ENCODE data around the gene SLC2A5.

The SLC2A5 gene

DNA sequence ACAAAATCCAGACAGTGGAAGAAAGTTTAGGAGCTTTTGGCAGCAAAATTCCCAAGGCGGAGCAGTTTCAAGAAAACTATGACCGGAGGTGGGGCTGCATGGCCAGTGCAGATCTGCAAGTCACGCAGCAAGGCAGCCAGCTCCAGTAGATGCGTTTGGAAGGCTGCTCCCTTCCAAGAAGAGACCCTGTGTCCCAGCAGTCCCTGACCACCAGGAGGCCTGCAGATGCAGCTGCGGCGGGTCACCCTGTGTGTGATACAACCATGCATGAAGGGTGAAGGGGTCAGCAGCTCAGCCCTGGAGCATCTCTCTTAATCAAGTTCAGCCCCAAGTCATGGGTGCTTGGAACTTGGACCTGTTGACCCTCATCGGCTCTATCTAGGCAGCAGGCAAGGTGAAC is 30.1 kb upstream of the SLC2A5 start:
- TF ChIP-seq SPI1 (IDR thresholded peaks at IDR 0.05; ENCODE audit: borderline replicate concordance, low read depth) (no peak), GABPA (IDR thresholded peaks at IDR 0.05; ENCODE audit: low read depth) (no peak), POLR2AphosphoS5 (IDR thresholded peaks at IDR 0.05; ENCODE audit: low read depth) (no peak)
- TF ChIP-seq, protein P1, sequence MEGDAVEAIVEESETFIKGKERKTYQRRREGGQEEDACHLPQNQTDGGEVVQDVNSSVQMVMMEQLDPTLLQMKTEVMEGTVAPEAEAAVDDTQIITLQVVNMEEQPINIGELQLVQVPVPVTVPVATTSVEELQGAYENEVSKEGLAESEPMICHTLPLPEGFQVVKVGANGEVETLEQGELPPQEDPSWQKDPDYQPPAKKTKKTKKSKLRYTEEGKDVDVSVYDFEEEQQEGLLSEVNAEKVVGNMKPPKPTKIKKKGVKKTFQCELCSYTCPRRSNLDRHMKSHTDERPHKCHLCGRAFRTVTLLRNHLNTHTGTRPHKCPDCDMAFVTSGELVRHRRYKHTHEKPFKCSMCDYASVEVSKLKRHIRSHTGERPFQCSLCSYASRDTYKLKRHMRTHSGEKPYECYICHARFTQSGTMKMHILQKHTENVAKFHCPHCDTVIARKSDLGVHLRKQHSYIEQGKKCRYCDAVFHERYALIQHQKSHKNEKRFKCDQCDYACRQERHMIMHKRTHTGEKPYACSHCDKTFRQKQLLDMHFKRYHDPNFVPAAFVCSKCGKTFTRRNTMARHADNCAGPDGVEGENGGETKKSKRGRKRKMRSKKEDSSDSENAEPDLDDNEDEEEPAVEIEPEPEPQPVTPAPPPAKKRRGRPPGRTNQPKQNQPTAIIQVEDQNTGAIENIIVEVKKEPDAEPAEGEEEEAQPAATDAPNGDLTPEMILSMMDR (IDR thresholded peaks at IDR 0.05; ENCODE audit: insufficient read depth, low read length), result no peak
- TF ChIP-seq, protein P2, sequence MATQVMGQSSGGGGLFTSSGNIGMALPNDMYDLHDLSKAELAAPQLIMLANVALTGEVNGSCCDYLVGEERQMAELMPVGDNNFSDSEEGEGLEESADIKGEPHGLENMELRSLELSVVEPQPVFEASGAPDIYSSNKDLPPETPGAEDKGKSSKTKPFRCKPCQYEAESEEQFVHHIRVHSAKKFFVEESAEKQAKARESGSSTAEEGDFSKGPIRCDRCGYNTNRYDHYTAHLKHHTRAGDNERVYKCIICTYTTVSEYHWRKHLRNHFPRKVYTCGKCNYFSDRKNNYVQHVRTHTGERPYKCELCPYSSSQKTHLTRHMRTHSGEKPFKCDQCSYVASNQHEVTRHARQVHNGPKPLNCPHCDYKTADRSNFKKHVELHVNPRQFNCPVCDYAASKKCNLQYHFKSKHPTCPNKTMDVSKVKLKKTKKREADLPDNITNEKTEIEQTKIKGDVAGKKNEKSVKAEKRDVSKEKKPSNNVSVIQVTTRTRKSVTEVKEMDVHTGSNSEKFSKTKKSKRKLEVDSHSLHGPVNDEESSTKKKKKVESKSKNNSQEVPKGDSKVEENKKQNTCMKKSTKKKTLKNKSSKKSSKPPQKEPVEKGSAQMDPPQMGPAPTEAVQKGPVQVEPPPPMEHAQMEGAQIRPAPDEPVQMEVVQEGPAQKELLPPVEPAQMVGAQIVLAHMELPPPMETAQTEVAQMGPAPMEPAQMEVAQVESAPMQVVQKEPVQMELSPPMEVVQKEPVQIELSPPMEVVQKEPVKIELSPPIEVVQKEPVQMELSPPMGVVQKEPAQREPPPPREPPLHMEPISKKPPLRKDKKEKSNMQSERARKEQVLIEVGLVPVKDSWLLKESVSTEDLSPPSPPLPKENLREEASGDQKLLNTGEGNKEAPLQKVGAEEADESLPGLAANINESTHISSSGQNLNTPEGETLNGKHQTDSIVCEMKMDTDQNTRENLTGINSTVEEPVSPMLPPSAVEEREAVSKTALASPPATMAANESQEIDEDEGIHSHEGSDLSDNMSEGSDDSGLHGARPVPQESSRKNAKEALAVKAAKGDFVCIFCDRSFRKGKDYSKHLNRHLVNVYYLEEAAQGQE (IDR thresholded peaks at IDR 0.05; ENCODE audit: insufficient replicate concordance, low read depth), result no peak
- Histone ChIP-seq H3K27me3 (ENCODE audit: insufficient read depth, poor library complexity, severe bottlenecking) (no peaks in the 10 kb centered on the region), H3K4me3 (replicated peaks; ENCODE audit: insufficient read depth, low read length) (no peak overlapping the region), H3K27ac (replicated peaks) (no peak overlapping the region)
- no peak for DNase-seq (ENCODE audit: low read depth in 1 of 2, low spot score in 1 of 2)

DNA sequence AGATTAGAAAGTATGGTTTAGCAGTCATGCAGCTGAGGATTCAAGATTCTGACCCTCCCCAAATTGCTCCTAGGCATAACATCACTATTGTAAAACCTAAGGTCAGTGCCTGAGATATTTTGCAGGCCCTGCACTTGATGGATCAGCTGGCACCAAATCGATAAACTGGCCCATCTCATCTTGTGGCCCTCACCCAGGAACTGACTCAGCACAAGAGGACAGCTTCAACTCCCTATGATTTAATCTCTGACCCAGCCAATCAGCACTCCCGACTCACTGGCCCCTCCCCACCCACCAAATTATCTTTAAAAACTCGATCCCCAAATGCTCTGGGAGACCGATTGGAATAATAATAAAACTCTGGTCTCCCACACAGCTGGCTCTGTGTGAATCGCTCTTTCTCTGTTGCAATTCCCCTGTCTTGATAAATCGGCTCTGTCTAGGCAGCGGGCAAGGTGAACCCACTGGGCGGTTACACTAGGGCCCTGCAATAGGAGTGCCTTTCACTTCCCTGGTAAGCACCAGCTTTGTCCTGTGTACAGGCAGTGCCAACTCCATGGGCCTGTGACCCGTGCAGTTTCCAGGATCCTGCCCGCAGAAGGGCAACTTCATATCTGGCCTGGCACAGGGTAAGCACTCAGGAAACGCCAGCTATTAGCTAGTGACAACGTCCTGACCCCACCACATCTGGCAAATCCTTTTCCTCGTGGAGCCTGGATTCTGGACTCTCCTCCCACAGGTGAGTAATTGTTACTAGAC is 28.7 kb upstream of the SLC2A5 start:
- DNase-seq (ENCODE audit: low read depth in 1 of 2, low spot score in 1 of 2), result no peak
- Histone ChIP-seq H3K27ac (replicated peaks) (no peak overlapping the region), H3K4me3 (replicated peaks; ENCODE audit: insufficient read depth, low read length) (no peak overlapping the region), H3K27me3 (ENCODE audit: insufficient read depth, poor library complexity, severe bottlenecking) (no peaks in the 10 kb centered on the region)
- TF ChIP-seq GABPA (IDR thresholded peaks at IDR 0.05; ENCODE audit: low read depth) (no peak), POLR2AphosphoS5 (IDR thresholded peaks at IDR 0.05; ENCODE audit: low read depth) (no peak), SPI1 (IDR thresholded peaks at IDR 0.05; ENCODE audit: borderline replicate concordance, low read depth) (no peak)
- TF ChIP-seq, protein P1 (IDR thresholded peaks at IDR 0.05; ENCODE audit: insufficient read depth, low read length), result no peak
- TF ChIP-seq, protein P2 (IDR thresholded peaks at IDR 0.05; ENCODE audit: insufficient replicate concordance, low read depth), result no peak

DNA sequence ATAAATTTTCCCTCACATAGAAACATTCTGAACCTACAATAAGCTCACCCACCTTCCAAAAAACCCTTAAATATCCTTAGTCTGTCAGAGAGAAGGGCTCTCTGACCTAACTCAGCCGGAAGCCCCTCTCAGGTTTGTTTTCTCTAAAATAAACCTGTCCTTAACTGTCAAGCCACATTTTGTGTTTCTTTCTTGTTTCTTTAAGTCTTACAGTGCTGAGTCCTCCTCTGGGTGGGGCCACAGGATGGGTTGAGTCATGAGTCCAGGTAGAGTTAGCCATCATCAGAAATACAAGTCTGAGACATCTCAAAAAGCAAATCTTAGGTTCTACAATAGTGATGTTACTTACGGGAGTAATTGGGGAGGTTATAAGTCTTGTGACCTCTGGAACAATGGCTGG is 26.4 kb upstream of the SLC2A5 start:
- Histone ChIP-seq H3K4me3 (replicated peaks; ENCODE audit: insufficient read depth, low read length) (no peak overlapping the region), H3K27me3 (ENCODE audit: insufficient read depth, poor library complexity, severe bottlenecking) (no peaks in the 10 kb centered on the region), H3K27ac (replicated peaks) (no peak overlapping the region)
- DNase-seq (ENCODE audit: low read depth in 1 of 2, low spot score in 1 of 2), result no peak
- TF ChIP-seq, protein P1 (IDR thresholded peaks at IDR 0.05; ENCODE audit: insufficient read depth, low read length), result no peak

Data from HL-60 (cell line).